CD4-positive, alpha-beta T cell treated with Interleukin-15 for 4 hours (primary cell): ENCODE data around the gene PDZD2.
"Not testable (repeated sequence)": the region's sequence is repeated elsewhere in the genome, so short reads cannot be mapped to it uniquely, and the experiment has no call there.

Experiments used
- DNase-seq: peaks from one replicate; pipeline ENCODE4 v3.0.0-alpha.2; 2020; ENCODE audit warnings: low spot score

The PDZD2 gene

DNA sequence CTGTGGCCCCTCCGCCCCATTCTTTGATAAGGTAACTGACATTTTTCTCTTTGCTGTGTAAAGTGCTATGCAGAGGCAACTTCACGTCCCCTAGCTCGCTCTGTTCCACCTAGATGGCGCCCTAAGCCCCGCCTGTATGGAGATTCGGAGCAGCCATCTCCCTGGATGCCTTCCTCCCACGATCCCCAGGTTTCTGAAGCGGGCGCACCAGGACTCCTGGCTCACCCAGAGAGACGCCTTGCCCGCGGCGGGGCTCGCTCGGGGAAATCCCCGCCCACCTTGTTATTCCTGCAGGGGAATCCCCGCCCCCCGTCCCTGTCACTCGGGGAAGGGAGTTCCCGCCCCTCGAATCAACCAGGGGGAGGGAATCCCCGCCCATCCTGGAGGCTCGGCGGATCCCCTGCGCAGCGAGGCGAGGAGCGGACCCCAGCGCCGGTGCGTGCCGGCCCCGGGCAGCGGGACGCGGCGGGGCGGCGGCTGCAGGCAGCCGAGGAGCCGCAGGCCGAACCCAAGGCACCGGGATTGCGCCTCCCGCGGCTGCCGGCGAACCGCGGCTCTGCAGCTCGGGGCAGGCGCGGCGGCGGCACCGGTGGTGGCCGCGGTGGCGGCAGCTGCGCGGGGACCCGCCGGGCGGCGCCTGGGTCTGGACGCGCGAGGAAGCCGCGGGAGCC is at the start of gene PDZD2:
PDZD2 (plus strand) TSS at position 384 of the 671 bp plus-strand sequence.
- DNase-seq: peak; percentile 52

DNA sequence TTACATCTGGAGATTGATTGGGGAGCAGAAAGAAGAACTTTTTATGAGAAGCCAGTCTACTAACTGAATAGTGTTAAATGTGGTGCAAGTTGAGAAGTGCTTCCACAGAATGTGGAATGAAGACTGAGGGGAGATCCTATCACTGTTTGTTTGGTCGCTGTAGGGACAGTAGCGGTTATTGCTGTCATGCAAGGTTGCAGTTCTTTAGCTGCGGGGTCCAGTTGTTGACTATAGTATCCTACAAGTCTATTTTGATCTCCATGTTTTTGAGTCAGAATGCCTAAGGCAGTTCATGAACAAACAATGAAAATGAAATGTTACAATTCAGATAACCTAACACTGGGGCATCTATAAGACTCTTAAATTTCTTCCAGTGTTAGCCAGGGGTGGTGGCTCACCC is 45.3 kb upstream of the PDZD2 start:
- DNase-seq: no peak

DNA sequence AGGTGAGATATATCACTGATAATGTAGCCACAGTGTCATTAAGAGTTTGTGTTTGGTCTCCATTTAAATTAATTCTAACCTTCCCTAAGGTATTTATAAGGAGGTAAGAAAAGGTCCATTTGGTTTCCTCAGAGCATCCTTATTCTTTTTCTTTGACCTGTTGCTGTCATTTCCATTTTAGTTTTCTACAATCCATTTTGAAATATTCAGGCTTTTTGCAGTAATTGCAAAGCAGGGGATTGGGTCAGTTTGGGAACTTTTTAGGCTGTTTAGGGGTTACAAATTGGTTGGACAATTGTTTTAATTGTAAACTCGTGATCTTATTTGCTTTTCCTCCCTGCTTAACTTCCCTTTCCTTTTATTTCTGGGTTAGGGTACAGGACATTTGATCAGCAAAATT is 42.6 kb upstream of the PDZD2 start:
- no peak for DNase-seq

DNA sequence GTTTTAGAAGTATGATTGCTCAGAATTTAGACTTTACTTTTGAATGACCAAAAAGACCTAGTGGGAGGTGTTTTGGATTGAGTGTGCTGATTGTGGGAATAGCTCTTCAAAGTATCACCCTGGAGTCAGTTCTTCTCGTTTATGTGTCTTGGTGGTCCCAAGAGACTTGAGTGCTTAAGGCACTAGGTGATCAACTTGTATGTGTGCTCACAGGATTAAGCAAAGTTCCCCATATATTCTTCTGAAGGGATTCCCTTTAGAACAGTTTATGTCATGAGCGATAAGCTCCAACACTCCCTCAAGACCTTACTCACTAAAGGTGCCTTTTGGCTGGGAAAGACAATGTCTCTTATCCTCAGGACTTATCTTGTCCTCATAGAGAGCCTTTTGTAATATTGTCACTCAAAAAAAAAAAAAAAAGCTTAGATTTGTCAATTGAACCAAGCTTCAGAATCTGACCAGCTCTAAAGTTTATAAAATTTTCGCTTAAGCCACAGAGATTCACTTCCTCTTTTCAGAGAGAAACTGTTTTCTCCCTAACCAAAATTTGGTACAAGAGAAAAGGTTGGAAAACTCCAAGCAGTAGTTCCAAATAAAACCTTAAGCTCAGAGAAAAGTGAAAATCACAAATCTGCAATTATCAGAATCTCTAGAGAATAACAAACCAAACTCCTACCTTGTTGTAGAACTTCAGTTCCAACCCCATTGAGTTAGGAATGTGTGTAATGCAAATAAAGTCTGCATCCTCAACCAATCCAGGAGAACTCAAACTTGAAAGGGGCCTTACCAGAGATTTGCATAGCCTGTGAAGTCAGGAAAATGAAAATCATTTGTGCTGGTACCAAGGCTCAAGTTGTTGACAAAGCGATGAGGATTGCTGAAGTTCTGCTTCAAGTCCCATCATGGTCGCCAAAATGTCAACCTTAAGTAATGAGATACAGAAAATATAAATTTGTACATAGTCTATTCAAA is 40.0 kb upstream of the PDZD2 start:
- DNase-seq: no peak

DNA sequence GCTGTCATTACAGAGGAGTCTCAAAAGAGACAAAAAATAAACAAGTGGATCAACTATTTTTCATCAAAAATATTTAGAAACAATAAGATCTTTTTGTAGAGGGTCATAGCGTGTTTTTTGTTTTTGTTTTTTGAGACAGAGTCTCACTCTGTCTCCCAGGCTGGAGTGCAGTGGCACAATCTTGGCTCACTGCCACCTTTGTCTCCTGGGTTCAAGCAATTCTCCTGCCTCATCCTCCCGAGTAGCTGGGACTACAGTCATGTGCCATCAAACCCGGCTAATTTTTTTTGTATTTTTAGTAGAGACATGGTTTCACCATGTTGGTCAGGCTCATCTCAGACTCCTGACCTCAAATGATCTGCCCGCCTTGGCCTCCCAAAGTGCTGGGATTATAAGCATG is 36.6 kb upstream of the PDZD2 start:
- not testable (repeated sequence) for DNase-seq

DNA sequence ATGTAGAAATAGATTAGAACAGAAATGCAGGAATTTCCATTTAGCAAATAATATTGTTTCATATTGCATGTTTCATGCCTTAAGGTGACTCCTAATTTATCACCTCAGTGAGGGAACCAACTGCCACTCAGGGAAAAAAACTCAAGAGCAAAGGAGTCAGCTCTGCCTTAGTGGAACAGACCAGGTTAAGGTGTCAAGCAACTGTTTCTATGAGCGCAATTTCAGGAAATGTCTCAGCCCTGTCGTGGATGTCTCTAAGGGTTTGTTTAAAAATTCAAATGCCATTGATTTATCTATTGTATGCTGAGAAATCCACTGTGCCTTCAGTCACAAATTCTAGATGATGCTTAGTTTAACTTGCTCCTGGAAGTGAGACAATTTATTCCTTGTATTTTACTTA is 34.7 kb upstream of the PDZD2 start:
- DNase-seq: no peak

DNA sequence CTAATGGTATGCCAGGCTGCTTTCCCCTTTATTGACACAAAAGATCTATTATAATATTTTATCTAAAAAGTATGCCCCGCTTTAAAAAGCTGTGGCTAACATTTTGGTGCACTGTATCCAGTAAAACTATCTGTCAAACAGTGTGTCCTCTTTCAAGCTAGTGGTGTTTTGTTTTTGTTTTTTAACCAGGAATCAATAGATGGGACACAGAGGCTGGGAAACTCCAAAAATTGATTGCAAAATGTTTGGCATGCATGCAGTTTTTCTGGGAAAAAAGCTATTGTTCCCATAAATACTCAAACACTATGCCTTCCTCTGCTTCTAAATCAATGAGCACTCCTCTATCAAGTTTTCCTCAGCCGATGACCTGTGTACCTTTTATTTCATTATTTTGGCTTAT is 34.3 kb upstream of the PDZD2 start:
- no peak for DNase-seq

DNA sequence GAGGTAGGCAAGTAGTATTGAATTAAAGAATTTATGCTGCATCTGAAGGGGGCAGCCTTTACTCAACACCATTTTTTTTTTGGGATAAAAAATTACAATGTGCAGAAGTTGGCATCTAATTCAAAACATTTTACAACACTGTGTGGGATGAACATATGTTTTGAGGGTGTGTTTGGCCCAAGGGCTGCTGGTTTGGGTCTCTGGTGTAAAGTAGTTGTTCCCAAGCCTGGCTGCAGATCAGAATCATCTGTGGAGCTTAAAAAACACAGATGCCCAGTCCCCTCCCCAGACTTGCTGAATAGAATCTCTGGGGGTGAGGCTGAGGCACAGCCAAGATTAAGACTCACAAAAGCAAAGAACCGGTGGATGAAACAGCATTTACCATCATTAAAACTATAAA is 33.0 kb upstream of the PDZD2 start:
- DNase-seq: no peak

DNA sequence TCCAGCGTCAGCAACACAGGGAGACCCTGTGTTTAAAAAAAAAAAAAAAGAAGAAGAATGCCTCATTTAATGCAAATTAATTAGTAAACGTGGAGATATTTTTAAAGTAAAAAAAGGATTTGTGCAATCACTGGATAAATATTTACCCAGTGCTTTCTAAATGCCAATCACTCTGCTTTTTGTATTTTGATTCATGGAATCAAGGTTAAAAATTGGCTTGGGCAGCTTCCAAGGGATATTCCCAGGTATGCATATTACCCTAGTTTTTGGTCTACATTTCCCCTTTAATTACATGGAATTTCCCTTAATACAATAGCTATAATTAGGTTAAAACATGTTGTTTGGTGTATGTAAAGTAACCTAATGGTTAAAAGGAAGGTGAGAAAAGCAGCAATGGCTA is 31.4 kb upstream of the PDZD2 start:
- DNase-seq: no peak

DNA sequence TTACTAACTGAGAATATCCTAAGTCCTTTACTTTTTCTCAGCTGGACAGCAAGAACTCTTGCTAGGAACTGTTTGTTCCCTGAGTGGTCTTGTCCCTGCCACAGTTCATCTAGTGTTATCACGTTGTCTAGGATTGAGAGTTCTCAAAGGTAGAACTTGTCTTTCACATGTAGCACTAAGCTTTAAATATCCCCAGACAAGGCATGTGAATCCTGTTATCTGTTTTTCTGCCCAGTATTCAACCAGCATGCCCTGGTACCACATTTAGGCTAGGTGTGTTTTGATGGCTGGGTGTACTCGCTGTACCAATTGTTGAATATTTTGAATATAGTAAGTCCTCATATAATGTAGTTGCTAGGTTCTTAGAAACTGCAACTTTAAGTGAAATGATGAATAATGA is 27.9 kb upstream of the PDZD2 start:
- DNase-seq: no peak

DNA sequence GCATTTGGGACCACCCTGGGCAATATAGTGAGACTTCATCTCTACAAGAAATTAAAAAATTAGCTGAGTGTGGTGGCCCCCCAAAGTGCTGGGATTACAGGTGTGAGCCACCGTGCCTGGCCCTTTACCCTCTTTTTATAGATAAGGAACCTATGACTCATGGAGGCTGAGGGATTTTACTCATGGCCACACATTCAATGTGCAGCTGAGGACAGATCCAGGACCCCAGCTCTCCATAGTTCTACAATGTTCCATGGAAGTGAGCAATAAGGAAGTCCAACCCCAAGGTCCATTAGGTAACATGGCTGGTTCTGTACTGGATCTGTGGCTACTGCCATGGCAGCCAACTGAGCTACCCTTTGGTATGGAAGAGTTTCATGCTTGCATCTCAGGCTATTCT is 25.3 kb upstream of the PDZD2 start:
- DNase-seq: no peak

DNA sequence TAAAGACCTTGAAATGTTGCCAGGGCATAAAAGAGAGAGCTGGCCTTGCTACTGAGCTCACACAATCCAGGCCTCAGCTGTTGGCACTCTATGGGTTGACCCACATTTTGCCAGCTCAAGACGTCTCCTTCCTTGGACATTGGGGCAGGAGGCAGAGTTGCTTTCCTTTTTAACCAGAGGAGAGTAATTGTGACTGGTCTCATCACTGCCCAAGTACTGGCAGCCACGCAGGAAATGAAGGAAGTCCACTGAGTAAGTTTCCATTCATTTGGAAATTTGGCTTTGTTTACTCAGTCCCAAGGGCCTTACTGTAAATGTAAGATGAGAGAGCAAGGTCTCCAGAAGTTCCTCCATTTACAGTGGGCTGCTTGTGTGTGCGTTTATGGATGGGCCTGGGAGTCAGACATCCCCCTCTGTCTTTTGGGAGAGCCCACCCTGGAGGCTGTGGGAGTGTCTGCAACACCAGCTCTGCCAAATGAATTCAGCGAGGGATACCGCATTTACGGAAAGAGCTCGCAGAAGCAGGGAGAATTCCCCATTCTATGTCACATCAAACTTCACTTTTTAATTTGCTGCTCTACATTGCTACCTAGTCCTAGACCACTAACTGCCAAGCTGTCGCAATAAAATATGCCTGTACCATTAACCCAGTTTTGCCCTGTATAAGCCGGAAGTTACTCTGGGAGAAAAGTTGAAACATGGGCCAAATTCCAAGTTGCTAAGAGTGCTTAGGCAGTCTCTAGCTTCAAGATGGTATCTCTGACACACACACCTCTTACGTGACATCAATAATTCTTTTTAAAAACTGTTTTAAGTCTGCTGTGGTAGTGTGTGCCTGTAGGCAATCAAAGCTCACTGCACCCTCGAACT is 24.5 kb upstream of the PDZD2 start:
- DNase-seq: no peak

DNA sequence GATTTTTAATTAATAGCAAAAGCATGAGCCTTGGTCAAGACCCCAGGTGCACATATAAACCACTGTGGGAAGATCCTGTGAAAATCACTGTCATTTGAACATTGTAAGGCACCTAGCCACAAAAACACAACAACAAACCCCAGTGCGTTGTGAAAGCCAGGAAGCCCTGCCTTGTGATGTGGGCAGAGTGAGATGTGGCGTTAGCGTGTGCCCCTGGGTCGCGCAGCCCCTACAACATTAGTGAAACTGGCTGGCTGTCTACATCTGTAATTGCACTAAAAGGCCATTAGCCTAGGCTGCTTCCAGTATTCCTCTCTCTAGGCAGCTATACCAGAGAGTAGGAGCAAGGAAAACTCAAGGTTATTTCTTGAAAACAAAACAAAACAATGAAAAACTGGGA is 21.1 kb upstream of the PDZD2 start:
- DNase-seq: no peak

DNA sequence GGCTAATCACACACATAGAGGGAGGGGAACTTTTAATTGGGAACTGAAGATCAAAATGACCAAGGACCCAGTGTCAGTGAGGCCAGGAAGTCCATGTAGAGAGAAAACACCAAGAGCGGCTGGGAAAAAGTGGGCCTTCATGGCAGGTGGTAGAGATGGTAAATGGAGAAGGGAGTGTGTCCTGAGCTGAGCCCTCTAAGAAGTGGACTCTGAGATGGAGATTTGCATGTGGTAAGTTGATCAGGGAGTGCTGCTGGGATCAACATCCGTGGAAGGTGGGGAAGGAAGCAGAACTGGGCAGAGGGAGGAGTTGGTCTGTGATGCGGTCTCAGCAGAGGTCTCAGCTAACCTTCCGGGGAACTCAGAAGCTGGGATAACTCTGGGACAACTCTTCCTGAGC is 18.9 kb upstream of the PDZD2 start:
- no peak for DNase-seq

DNA sequence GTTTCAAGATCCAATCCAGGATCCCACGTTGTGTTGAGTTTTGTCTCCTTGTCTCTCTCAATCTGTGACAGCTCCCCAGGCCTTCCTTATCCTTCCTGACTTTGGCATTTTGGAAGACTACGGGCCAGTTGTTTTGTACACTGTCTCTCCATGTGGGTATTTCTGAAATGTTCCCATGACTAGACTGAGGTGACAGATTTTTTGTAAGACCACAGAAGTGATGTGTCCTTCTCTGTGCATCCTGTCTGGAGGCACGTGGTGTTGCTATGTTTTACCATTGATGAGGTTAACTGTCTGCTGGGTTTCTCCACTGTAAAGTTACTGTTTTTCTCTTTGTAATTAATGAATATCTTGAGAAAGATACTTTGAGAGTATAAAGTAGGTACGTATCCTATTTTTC is 15.7 kb upstream of the PDZD2 start:
- DNase-seq: no peak

DNA sequence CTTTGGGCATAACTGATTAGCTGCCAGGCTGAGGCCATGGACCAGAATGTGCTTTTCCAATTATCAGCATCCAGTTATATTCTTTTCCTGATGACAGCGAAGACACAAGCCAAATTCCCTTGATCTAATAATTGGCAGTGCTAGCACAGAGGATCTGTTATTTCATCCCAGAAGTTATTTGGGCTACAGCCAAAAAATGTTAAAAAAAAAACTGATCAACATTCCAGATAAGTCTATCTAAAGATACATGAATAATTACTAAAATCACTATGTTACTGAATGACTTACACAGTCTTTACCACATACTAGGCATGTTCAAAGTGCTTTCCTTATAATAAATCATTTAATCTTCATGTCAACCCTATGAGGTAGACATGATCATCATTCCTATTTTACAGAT is 13.5 kb upstream of the PDZD2 start:
- DNase-seq: no peak

DNA sequence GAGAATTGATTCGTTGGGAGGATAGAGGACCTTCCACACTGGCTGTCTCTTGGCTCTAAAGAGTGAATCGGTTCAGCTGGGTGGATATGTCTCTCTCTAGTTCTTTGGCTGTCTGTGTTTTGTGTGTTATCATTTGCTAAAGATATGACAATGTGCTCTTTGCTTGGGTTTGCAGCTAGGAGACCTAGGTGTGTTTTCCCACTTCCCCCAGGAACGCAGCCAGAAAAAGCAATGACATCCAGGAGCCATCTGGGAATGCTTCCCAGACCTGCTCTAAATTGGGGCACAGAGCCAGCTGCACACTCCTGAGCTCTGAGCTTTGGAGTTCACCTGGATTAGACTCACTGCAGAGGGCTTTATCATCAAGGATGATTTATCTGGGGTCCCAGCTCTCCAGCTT is 12.8 kb upstream of the PDZD2 start:
- DNase-seq: no peak

DNA sequence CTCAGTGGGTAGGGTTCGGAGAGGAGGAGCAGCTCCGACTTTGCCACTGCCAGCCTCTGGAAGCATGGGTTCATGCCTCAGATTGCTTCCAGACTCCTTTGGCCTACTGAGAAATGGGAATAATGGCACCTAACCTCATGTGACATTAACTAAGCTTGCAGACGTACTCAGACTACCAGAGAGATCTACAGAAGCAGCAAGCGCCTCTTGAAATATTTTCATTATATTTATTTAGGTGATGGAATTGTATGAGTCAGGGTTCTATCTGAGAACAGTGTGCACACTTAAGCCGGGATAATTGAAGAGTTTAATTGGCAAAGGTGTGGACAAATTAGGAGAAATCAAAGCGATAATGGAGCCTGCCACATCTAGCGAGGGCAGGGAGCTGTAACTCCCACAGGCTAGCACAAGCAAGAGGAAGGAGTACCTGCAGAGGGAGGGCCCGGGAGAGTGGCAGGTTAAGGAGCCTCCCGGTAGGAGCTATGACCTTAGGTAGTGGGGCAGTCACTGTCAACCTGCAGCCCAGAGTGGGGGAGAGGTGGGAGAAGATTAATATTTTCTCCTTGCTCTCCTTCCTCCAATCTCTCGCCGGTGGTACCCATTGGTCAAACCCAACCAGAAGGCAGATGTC is 12.2 kb upstream of the PDZD2 start:
- DNase-seq: no peak

DNA sequence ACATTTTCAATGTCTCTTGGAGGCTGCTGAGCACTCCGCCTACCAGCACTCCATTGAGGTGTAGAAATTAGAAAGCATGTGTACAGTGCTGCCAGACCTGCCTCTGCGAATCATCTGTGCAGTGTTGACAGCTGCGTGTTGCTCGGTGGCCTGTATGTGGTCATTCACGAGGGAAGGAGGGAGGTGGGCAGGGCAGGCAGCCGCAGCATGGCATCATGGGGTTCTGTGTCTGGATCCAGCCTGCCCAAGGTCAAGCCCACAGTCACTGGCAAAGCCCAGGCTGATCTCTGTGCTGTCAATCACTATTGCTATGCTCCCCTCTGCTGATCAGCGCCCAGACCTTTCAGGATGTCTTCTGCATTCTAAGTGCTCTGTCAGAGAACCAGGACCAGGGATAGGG is 8.0 kb upstream of the PDZD2 start:
- DNase-seq: no peak

DNA sequence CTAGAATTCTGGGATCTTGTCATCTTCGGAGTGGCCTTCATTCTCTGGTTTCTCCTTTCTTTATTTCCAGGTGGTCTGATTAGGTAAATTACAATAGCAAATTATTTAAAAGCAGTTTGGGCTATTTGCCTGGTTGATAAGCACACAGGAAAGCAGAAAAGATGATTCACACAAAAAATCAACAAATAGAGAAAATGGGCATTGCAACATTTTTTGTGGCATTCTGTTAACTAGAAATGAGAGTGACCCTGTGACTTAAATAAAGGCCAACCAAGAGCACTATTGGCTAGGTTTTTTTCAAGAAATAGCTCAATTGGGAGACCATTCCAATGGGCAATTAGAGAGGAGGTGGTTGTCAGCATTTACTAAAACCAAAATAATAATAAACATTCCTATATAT is 6.5 kb upstream of the PDZD2 start:
- no peak for DNase-seq

DNA sequence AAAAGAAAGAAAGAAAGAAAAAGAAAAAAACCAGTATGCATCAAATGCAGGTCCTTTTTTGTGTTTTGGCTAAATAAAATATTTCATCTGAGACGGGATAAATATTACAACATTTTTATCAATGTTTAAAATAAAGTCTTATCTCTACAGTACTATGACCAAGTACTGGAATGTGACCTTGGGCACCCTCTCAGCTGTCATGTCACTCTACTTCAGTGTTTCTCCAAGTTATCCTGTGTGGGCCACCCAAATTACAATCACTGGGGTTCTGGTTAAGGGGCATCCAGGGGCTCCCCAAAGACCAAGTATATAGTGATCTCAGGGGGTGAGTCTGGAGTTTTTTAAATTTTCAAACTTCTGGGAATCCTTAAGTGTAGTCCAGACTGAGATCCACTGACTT is 3.5 kb upstream of the PDZD2 start:
- no peak for DNase-seq

DNA sequence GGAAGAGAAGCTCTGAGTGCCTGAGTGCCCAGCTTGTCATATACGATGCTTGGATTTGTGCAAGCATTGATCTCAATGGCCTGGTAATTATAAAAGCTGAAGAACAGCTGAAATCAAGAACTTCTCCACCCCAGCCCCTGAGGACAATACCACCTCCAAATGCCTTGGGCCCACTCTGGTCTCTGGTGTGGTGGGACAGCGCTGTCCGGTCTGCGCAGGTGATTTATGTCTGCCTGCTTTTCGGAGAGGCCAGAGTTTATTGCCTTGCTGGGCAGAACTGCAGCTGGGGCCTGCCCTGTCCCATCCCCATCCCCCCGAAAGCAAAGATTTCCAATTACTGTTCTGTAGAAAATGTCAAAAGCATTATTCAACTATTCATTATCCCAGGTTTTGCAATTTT is 1.1 kb upstream of the PDZD2 start:
- DNase-seq: no peak
